Ovary (tissue), 9 donors: Measurements from ENCODE around the gene IFI27L1. TPM values are rescaled to one million over a fixed set of nuclear protein-coding genes. Genes with fewer than 3 reads are reported as not detected.

Experiments used
- DNase-seq, 5 donors: peaks; one replicate each; pipeline ENCODE4 v3.0.0-alpha.2; 2019 to 2020
- H3K27ac ChIP-seq, 2 donors: fragments of 200-600 bp; one replicate each; pipeline versions ENCODE4 v1.5.1 to v1.8.0; 2019 to 2022
- H3K27me3 ChIP-seq: fragments of 200-600 bp; one replicate; pipeline ENCODE4 v1.8.0; 2022
- H3K36me3 ChIP-seq: fragments of 200-600 bp; sonication (generic); one replicate; pipeline ENCODE4 v1.5.1; 2019
- H3K4me1 ChIP-seq: one replicate; pipeline ENCODE4 v1.8.1; 2013; ENCODE audit warnings: mild to moderate bottlenecking, moderate library complexity; ENCODE audit not compliant: insufficient read depth
- H3K4me3 ChIP-seq: fragments of 200-600 bp; sonication (generic); one replicate; pipeline ENCODE4 v1.5.1; 2017
- H3K9me3 ChIP-seq, 2 donors: fragments of 200-600 bp in 1 of 2; sonication (generic) in 1 of 2; one replicate each; pipeline versions ENCODE4 v1.5.1 to v1.8.1; 2013 to 2019; ENCODE audit warnings: mild to moderate bottlenecking in 1 of 2, moderate library complexity in 1 of 2
- CTCF ChIP-seq, 3 donors: fragments of 450-650 bp in 2 of 3; fragments of 200-600 bp in 1 of 3; IDR thresholded peaks; one replicate each; pipeline versions ENCODE4 v1.5.1 to v1.8.0; 2016 to 2022; ENCODE audit warnings: antibody characterized with exemption in 3 of 3, mild to moderate bottlenecking in 1 of 3
- EP300 ChIP-seq: sonication (generic); formaldehyde crosslinking; IDR thresholded peaks from one replicate; pipeline ENCODE4 v1.6.1; 2017; ENCODE audit warnings: antibody characterized with exemption
- POLR2A ChIP-seq: fragments of 450-650 bp; IDR thresholded peaks from one replicate; pipeline ENCODE4 v1.6.1; 2017; ENCODE audit warnings: antibody characterized with exemption, mild to moderate bottlenecking, moderate library complexity
- WGBS, 3 donors: extraction: QIAGEN DNeasy Blood & Tissue Kit in 1 of 3; methylation state at CpG; one replicate each; pipeline versions ENCODE4 v1.1.5 to v1.1.7; 2013 to 2017; 5-methylcytosine and 5-hydroxymethylcytosine counted together
- intact Hi-C, 4 donors: fragments of 100-400 bp; cut with DNase I; formaldehyde crosslinking; loops; one replicate each; pipeline versions ENCODE4 v1.11.0 to v1.15.1; 2022 to 2023
- polyA plus RNA-seq, 2 donors: library from polyadenylated mRNA; stranded (reverse); fragments of 200-250 nt in 1 of 2; fragments of 350-450 nt in 1 of 2; fragmentation: Illumina TruSeq in 1 of 2; extraction: RNeasy Lipid Tissue Mini Kit (QIAGEN cat#74804) in 1 of 2; gene quantifications; one replicate each; pipeline ENCODE4 v1.2.3, GENCODE V29; 2013 to 2014
- total RNA-seq, 7 donors: library from RNA; depleted of rRNA in 2 of 7; stranded (reverse); fragments of >200 nt in 2 of 7; fragmentation: NEBNext Ultra II Directional in 3 of 7; extraction: Animal tissue kit (Norgen Biotek cat#: 25700) in 3 of 7; gene quantifications; one replicate each; pipeline versions ENCODE4 v1.1.0 to v1.2.4, GENCODE V29; 2016 to 2023
- donor health status: DM: no; HTN: no; CAD: no; lungs with moderate emphysema.
- donor health status: DM: no; HTN: no; CAD: no.
- donor health status: Bipolar disorder and iron deficiency.
- donor health status: DM: yes; HTN: yes; CAD: no.
- donor health status: DM: no; HTN: no; CAD: no.
- donor health status: DM: yes; HTN: yes; CAD: no.

The IFI27L1 gene
- total and polyA plus RNA-seq, 9 donors: 21.5 to 57.0 (median 32.8) TPM

- Histone ChIP-seq H3K27me3 (no peaks in the 10 kb centered on the region), H3K9me3 (no peaks in the 10 kb centered on the region), H3K4me3 (no peak overlapping the region), H3K4me1 (peaks cover 2% of the 10 kb centered on the region), H3K27ac (no peak overlapping the region), H3K36me3 (no peaks in the 10 kb centered on the region)
- TF ChIP-seq CTCF (IDR thresholded peaks at IDR 0.05) (peak; percentile 55 to 64 (median 60)), EP300 (no peak), POLR2A (no peak)
- peak in 2 of 5 donors; percentile 61 to 71 for DNase-seq
- 35 to 41% (median 37%) methylated on average over 4 of the region's 4 CpGs for WGBS, 3 donors
- intact Hi-C loops: loop anchor here in 1 of 4 donors (10.0 kb wide), 2 partner anchors 98 to 188 kb away; no protein-coding TSS in a partner anchor
Observed at GRCh38 chr14:94132285-94132887, 51.3 kb downstream of the IFI27L1 start.

- 78 to 94% (median 90%) methylated on average over 4 of the region's 4 CpGs for WGBS, 3 donors
Observed at GRCh38 chr14:94135476-94135875, 54.4 kb downstream of the IFI27L1 start.

GRCh38 chr14:94136575-94137331 is 55.6 kb downstream of the IFI27L1 start:
- intact Hi-C loops: loop anchor here in 3 of 4 donors (5.0 to 10.0 kb wide), 5 partner anchors 41 to 192 kb away; no protein-coding TSS in a partner anchor
- WGBS, 3 donors: 29 to 32% (median 30%) methylated on average over 18 of the region's 18 CpGs
- Histone ChIP-seq H3K9me3 (no peaks in the 10 kb centered on the region), H3K4me1 (peaks cover 2% of the 10 kb centered on the region), H3K27ac (no peak overlapping the region), H3K27me3 (no peaks in the 10 kb centered on the region), H3K4me3 (no peak overlapping the region), H3K36me3 (no peaks in the 10 kb centered on the region)
- DNase-seq: peak; percentile 78 to 93 (median 90)
- TF ChIP-seq POLR2A (no peak), CTCF (IDR thresholded peaks at IDR 0.05) (peak; percentile 82 to 91 (median 84)), EP300 (no peak)

More at GRCh38 chr14:94135476-94135875, 54.4 kb downstream of the IFI27L1 start:
- no peak for DNase-seq
- intact Hi-C loops: loop anchor here in 3 of 4 donors (5.0 to 10.0 kb wide), 5 partner anchors 42 to 191 kb away; no protein-coding TSS in a partner anchor
- Histone ChIP-seq H3K27me3 (no peaks in the 10 kb centered on the region), H3K36me3 (no peaks in the 10 kb centered on the region), H3K4me1 (peaks cover 2% of the 10 kb centered on the region), H3K27ac (no peak overlapping the region), H3K9me3 (no peaks in the 10 kb centered on the region), H3K4me3 (no peak overlapping the region)
- no peak for TF ChIP-seq CTCF (IDR thresholded peaks at IDR 0.05)
- TF ChIP-seq EP300: no peak
- TF ChIP-seq POLR2A: no peak

- Histone ChIP-seq H3K36me3 (no peaks in the 10 kb centered on the region), H3K27ac (no peak overlapping the region), H3K9me3 (no peaks in the 10 kb centered on the region), H3K27me3 (no peaks in the 10 kb centered on the region), H3K4me1 (peaks cover 2% of the 10 kb centered on the region), H3K4me3 (no peak overlapping the region)
- intact Hi-C loops: loop anchor here in 3 of 4 donors (5.0 to 10.0 kb wide), 5 partner anchors 39 to 193 kb away; no protein-coding TSS in a partner anchor
- no peak for DNase-seq
- TF ChIP-seq CTCF (IDR thresholded peaks at IDR 0.05) (no peak), POLR2A (no peak), EP300 (no peak)
- 76 to 89% (median 89%) methylated on average over 9 of the region's 9 CpGs for WGBS, 3 donors
Observed at GRCh38 chr14:94138251-94138650, 57.1 kb downstream of the IFI27L1 start.
